Fibroblast of lung (primary cell): Measurements from ENCODE around the gene CASP10. TPM values are rescaled to one million over a fixed set of nuclear protein-coding genes. Genes with fewer than 3 reads are reported as not detected.

Experiments
- DNase-seq, 2 donors: peaks; one replicate each; pipeline versions ENCODE4 v3.0.0 to v3.0.0-alpha.2; 2010; ENCODE audit warnings: low read depth in 2 of 2
- H2AFZ ChIP-seq: 2 replicates; pipeline ENCODE4 v1.5.1; 2012; ENCODE audit warnings: low read length, control low read depth, inconsistent platforms
- H3K27ac ChIP-seq: 2 replicates; pipeline ENCODE4 v1.5.1; 2011; ENCODE audit warnings: low read length, control low read depth; ENCODE audit not compliant: insufficient read depth
- H3K27me3 ChIP-seq: 2 replicates; pipeline ENCODE4 v1.5.1; 2011; ENCODE audit warnings: mild to moderate bottlenecking, low read length; ENCODE audit not compliant: control insufficient read depth, insufficient read depth
- H3K36me3 ChIP-seq: 2 replicates; pipeline ENCODE4 v1.5.1; 2011; ENCODE audit warnings: low read length; ENCODE audit not compliant: control insufficient read depth, insufficient read depth
- H3K4me1 ChIP-seq: 2 replicates; pipeline ENCODE4 v1.5.1; 2011; ENCODE audit warnings: low read length; ENCODE audit not compliant: control insufficient read depth, insufficient read depth; ENCODE audit errors: extremely low read depth
- H3K4me2 ChIP-seq: 2 replicates; pipeline ENCODE4 v1.5.1; 2011; ENCODE audit warnings: low read length, control low read depth; ENCODE audit not compliant: insufficient read depth; ENCODE audit errors: extremely low read depth
- H3K4me3 ChIP-seq, 4 experiments: fragments of 200-600 bp in 1 of 4; sonication (generic) in 1 of 4; replicated peaks in 1 of 4; 2 replicates each; pipeline ENCODE4 v1.5.1; 2011 to 2016; ENCODE audit warnings: low read length in 4 of 4, low read depth in 3 of 4, mild to moderate bottlenecking in 3 of 4, control low read depth in 2 of 4, inconsistent platforms in 1 of 4, mixed read lengths in 1 of 4; ENCODE audit not compliant: insufficient read depth in 1 of 4; ENCODE audit errors: control extremely low read depth in 1 of 4
- H3K79me2 ChIP-seq: 2 replicates; pipeline ENCODE4 v1.5.1; 2012; ENCODE audit warnings: mild to moderate bottlenecking, low read length, inconsistent platforms; ENCODE audit not compliant: control insufficient read depth, insufficient read depth
- H3K9ac ChIP-seq: 2 replicates; pipeline ENCODE4 v1.5.1; 2011; ENCODE audit warnings: mild to moderate bottlenecking, low read length, control low read depth; ENCODE audit not compliant: insufficient read depth
- H3K9me3 ChIP-seq: 2 replicates; pipeline ENCODE4 v1.5.1; 2012; ENCODE audit warnings: low read depth, low read length; ENCODE audit not compliant: control insufficient read depth, insufficient read depth
- H4K20me1 ChIP-seq: 2 replicates; pipeline ENCODE4 v1.5.1; 2011; ENCODE audit warnings: low read length; ENCODE audit not compliant: control insufficient read depth, insufficient read depth; ENCODE audit errors: extremely low read depth
- EZH2 ChIP-seq: IDR thresholded peaks from 2 replicates; pipeline ENCODE4 v1.5.1; 2012; ENCODE audit warnings: low read length, control low read depth, mild to moderate bottlenecking; ENCODE audit errors: missing control alignments
- polyA plus RNA-seq, 2 donors: library from polyadenylated mRNA; depleted of rRNA in 1 of 2; stranded (reverse) in 1 of 2; unstranded in 1 of 2; fragments of >200 nt; gene quantifications; 2 replicates each; pipeline ENCODE4 v1.2.1, GENCODE V29; 2011 to 2012; ENCODE audit warnings: missing spikeins in 1 of 2
- total RNA-seq: library from RNA; depleted of rRNA; stranded (reverse); fragments of >200 nt; gene quantifications from 2 replicates; pipeline ENCODE4 v1.2.1, GENCODE V29; 2014
- TF ChIP-seq, protein P1 (sequence below), 2 donors: IDR thresholded peaks in 1 of 2; conservative IDR thresholded peaks in 1 of 2; 1 replicate in 1 of 2; 2 replicates in 1 of 2; pipeline ENCODE4 v1.5.1; 2011 to 2012; ENCODE audit warnings: low read length in 2 of 2, control low read depth in 1 of 2, inconsistent platforms in 1 of 2, low read depth in 1 of 2, mild to moderate bottlenecking in 1 of 2

Gene CASP10
- total and polyA plus RNA-seq, 2 donors (not counting 1 experiment from before 2014, with no cell fraction given) = 5.5 to 8.1 TPM

DNA sequence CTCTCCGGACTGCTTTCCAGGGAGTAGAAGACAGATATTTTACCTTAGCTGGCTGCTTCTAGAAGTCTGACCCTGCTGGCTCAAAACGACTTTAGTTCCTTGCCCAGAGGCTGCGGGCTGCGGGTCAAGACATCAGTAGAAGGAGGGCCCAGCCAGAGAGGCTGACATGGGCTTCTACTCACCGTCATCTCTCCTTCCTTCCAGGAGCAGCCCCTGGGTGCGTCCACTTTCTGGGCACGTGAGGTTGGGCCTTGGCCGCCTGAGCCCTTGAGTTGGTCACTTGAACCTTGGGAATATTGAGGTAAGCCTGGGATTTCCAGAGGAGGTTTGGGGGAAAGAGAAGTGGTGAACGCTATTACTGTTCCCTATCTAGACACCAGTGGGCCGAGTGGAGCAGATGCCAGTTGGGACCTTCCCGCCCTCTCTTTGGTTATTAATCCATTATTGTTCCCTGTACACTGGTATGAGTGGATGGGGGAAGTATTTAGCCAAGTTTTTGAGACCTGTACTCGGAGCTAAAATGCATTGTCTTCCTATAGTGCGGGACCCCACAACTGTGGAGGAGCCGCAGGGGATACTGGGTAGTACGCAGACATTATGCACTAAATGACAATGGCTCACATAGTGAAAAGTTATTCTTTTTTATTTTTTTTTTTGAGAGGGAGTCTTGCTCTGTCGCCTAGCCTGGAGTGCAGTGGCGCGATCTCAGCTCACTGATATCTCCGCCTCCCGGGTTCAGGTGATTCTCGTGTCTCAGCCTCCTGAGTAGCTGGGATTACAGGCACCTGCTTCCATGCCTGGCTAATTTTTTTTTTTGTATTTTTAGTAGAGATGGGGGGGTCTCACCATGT is 51.1 kb downstream of the CASP10 start:
- Histone ChIP-seq H2AFZ (peak overlapping the region; percentile 51), H3K4me3 (no peak overlapping the region)
- no peak for DNase-seq

GRCh38 chr2:201234663-201235135 is 51.8 kb downstream of the CASP10 start:
- no peaks in the 10 kb centered on the region for H3K9me3 ChIP-seq

More for the DNA sequence above, 51.1 kb downstream of the CASP10 start:
- Histone ChIP-seq H4K20me1 (no peaks in the 10 kb centered on the region), H3K27ac (no peak overlapping the region), H3K9ac (no peak overlapping the region), H3K27me3 (no peaks in the 10 kb centered on the region), H3K4me1 (peaks cover 10% of the 10 kb centered on the region), H3K79me2 (no peaks in the 10 kb centered on the region), H3K4me2 (peak overlapping the region; percentile 39), H3K36me3 (no peaks in the 10 kb centered on the region), H3K9me3 (no peaks in the 10 kb centered on the region)
- no peak for TF ChIP-seq EZH2
- TF ChIP-seq, protein P1, sequence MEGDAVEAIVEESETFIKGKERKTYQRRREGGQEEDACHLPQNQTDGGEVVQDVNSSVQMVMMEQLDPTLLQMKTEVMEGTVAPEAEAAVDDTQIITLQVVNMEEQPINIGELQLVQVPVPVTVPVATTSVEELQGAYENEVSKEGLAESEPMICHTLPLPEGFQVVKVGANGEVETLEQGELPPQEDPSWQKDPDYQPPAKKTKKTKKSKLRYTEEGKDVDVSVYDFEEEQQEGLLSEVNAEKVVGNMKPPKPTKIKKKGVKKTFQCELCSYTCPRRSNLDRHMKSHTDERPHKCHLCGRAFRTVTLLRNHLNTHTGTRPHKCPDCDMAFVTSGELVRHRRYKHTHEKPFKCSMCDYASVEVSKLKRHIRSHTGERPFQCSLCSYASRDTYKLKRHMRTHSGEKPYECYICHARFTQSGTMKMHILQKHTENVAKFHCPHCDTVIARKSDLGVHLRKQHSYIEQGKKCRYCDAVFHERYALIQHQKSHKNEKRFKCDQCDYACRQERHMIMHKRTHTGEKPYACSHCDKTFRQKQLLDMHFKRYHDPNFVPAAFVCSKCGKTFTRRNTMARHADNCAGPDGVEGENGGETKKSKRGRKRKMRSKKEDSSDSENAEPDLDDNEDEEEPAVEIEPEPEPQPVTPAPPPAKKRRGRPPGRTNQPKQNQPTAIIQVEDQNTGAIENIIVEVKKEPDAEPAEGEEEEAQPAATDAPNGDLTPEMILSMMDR (conservative IDR thresholded peaks at IDR 0.05 in 1 of 2, IDR thresholded peaks at IDR 0.05 in 1 of 2; ENCODE audit: low read depth in 1 of 2, low read length in 2 of 2) = no peak

More at GRCh38 chr2:201234663-201235135, 51.8 kb downstream of the CASP10 start:
- Histone ChIP-seq H3K79me2 (no peaks in the 10 kb centered on the region), H3K36me3 (no peaks in the 10 kb centered on the region), H2AFZ (no peak overlapping the region), H4K20me1 (no peaks in the 10 kb centered on the region), H3K9ac (no peak overlapping the region), H3K4me3 (no peak overlapping the region), H3K4me1 (peaks cover 12% of the 10 kb centered on the region), H3K4me2 (no peak overlapping the region), H3K27ac (no peak overlapping the region), H3K27me3 (no peaks in the 10 kb centered on the region)
- TF ChIP-seq, protein P1 (conservative IDR thresholded peaks at IDR 0.05 in 1 of 2, IDR thresholded peaks at IDR 0.05 in 1 of 2; ENCODE audit: low read depth in 1 of 2, low read length in 2 of 2) = no peak
- TF ChIP-seq EZH2 = no peak
- peak in 1 of 2 donors; percentile 24 for DNase-seq
